SK-N-SH (cell line): ENCODE results near the gene CPSF3. TPM values are rescaled to one million over a fixed set of nuclear protein-coding genes. Genes with fewer than 3 reads are reported as not detected.
A peak's percentile ranks its signal among the peaks of the same experiment; 100 is the strongest.

Experiments used
- CTCF ChIA-PET: fragments of 300-600, 350-600 bp; formaldehyde crosslinking; extraction: SDS; loops from one replicate; lab custom pipeline; 2021; lab: Yijun Ruan, JAX
- POLR2A ChIA-PET: fragments of 350-600 bp; sonication (Branson Sonifier 250); formaldehyde crosslinking; extraction: SDS; loops from one replicate; lab custom pipeline; 2020; ENCODE audit warnings: antibody characterized with exemption, inconsistent platforms; lab: Yijun Ruan, JAX
- DNase-seq: peaks from one replicate; pipeline ENCODE4 v3.0.0; 2012
- H2AFZ ChIP-seq: fragments of 200-600 bp; sonication (generic); 2 replicates; pipeline ENCODE4 v1.8.1; 2016; ENCODE audit warnings: antibody characterized with exemption, mild to moderate bottlenecking, low read depth
- H3F3A ChIP-seq: fragments of 200-600 bp; sonication (generic); replicated peaks from 2 replicates; pipeline ENCODE3; 2016; ENCODE audit warnings: antibody characterized with exemption, mild to moderate bottlenecking; ENCODE audit not compliant: insufficient read depth
- H3K27ac ChIP-seq, 2 experiments: fragments of 200-500 bp in 1 of 2; fragments of 200-600 bp in 1 of 2; sonication (Bioruptor generic) in 1 of 2; sonication (generic), shearing (Covaris generic) in 1 of 2; 2 replicates each; pipeline versions ENCODE4 v1.5.1 to v1.6.1; 2014 to 2016; ENCODE audit warnings: low read depth in 2 of 2, inconsistent platforms in 1 of 2, low read length in 1 of 2, mild to moderate bottlenecking in 1 of 2, mixed read lengths in 1 of 2
- H3K27me3 ChIP-seq: fragments of 200-600 bp; sonication (generic), shearing (Covaris generic); 2 replicates; pipeline ENCODE4 v1.6.1; 2016; ENCODE audit warnings: mixed run types; ENCODE audit not compliant: insufficient read depth
- H3K36me3 ChIP-seq, 2 experiments: fragments of 200-500 bp in 1 of 2; fragments of 200-600 bp in 1 of 2; sonication (Bioruptor generic) in 1 of 2; sonication (generic) in 1 of 2; replicated peaks in 1 of 2; 2 replicates each; pipeline versions ENCODE3 to v1.5.1; 2014 to 2016; ENCODE audit warnings: low read length in 1 of 2, mild to moderate bottlenecking in 1 of 2; ENCODE audit not compliant: insufficient read depth in 2 of 2, control insufficient read depth in 1 of 2
- H3K4me1 ChIP-seq, 2 experiments: fragments of 200-500 bp in 1 of 2; fragments of 200-600 bp in 1 of 2; sonication (Bioruptor generic) in 1 of 2; sonication (generic), shearing (Covaris generic) in 1 of 2; 2 replicates each; pipeline versions ENCODE4 v1.5.1 to v1.6.1; 2014 to 2016; ENCODE audit warnings: low read depth in 1 of 2, low read length in 1 of 2, mixed run types in 1 of 2; ENCODE audit not compliant: insufficient read depth in 2 of 2, control insufficient read depth in 1 of 2
- H3K4me2 ChIP-seq: fragments of 200-600 bp; sonication (generic), shearing (Covaris generic); 2 replicates; pipeline ENCODE4 v1.6.1; 2017; ENCODE audit warnings: mixed run types
- H3K4me3 ChIP-seq, 2 experiments: fragments of 200-500 bp in 1 of 2; fragments of 200-600 bp in 1 of 2; sonication (Bioruptor generic) in 1 of 2; sonication (generic), shearing (Covaris generic) in 1 of 2; 2 replicates each; pipeline versions ENCODE4 v1.5.1 to v1.8.1; 2014 to 2016; ENCODE audit warnings: low read depth in 2 of 2, inconsistent platforms in 1 of 2, low read length in 1 of 2, mild to moderate bottlenecking in 1 of 2, mixed read lengths in 1 of 2, moderate library complexity in 1 of 2
- H3K79me2 ChIP-seq: fragments of 200-600 bp; sonication (generic); 2 replicates; pipeline ENCODE4 v1.8.1; 2017; ENCODE audit warnings: mild to moderate bottlenecking; ENCODE audit not compliant: insufficient read depth
- H3K9ac ChIP-seq: fragments of 200-600 bp; sonication (generic); 2 replicates; pipeline ENCODE4 v1.6.1; 2017; ENCODE audit warnings: mixed run types
- H3K9me2 ChIP-seq: fragments of 200-600 bp; sonication (generic); 2 replicates; pipeline ENCODE4 v1.6.1; 2017; ENCODE audit warnings: mixed run types
- H3K9me3 ChIP-seq: fragments of 200-600 bp; sonication (generic); 2 replicates; pipeline ENCODE4 v1.6.1; 2017; ENCODE audit warnings: mixed run types, mild to moderate bottlenecking, moderate library complexity
- H4K20me1 ChIP-seq: fragments of 200-600 bp; sonication (generic); 2 replicates; pipeline ENCODE4 v1.6.1; 2017; ENCODE audit warnings: mild to moderate bottlenecking, mixed run types; ENCODE audit not compliant: insufficient read depth
- MEF2A ChIP-seq: IDR thresholded peaks from 2 replicates; pipeline ENCODE4 v1.4.0; 2012; ENCODE audit warnings: low read depth, borderline replicate concordance
- POLR2AphosphoS5 ChIP-seq: IDR thresholded peaks from 2 replicates; pipeline ENCODE4 v1.6.1; 2012; ENCODE audit warnings: low read depth, low read length
- RXRA ChIP-seq: IDR thresholded peaks from 2 replicates; pipeline ENCODE4 v1.4.0; 2012; ENCODE audit warnings: low read depth, mild to moderate bottlenecking, borderline replicate concordance
- SIN3A ChIP-seq: IDR thresholded peaks from 2 replicates; pipeline ENCODE4 v1.6.1; 2012; ENCODE audit warnings: low read depth, mild to moderate bottlenecking, low read length, moderate library complexity, borderline replicate concordance
- TCF12 ChIP-seq: IDR thresholded peaks from 2 replicates; pipeline ENCODE4 v1.4.0; 2012
- WGBS: methylation state at CpG from one replicate; pipeline ENCODE4 v1.1.6; 2017; ENCODE audit warnings: low lambda C conversion rate; 5-methylcytosine and 5-hydroxymethylcytosine counted together
- polyA plus RNA-seq, 3 experiments: library from polyadenylated mRNA; depleted of rRNA; stranded (reverse); fragments of >200 nt; gene quantifications; 2 replicates each; pipeline ENCODE4 v1.2.3, GENCODE V29; 2012
- TF ChIP-seq, protein P1 (sequence below): IDR thresholded peaks from 2 replicates; pipeline ENCODE4 v1.4.0; 2012; ENCODE audit warnings: low read depth, borderline replicate concordance
- TF ChIP-seq, protein P2 (sequence below): IDR thresholded peaks from 2 replicates; pipeline ENCODE4 v1.4.0; 2012; ENCODE audit warnings: low read depth
- TF ChIP-seq, protein P3 (sequence below): fragments of 150-350 bp; IDR thresholded peaks from 2 replicates; pipeline ENCODE4 v1.6.1; 2016; ENCODE audit warnings: mild to moderate bottlenecking, low read depth, low read length

The CPSF3 gene
- polyA plus RNA-seq, 1 of the 3 experiments (the other 2 are of a cell fraction) = 34.2 TPM

DNA sequence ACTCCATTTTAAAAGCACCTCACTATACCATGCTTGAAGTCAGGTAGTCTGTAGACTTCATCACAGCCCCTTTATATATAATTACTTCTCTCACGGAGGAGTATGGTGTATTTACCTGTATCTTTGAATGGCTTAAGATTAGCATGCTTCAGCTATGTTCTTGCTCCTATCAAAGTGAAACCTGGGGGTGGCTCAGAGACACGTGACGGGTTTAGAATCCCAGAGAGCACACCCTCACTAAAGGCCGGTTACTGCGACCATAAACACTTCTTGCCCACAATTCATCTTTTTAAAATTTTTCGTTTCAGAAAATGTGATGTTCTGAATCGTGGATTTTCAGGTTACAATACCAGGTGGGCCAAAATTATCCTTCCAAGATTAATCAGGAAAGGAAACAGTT, 54.5 kb downstream of the CPSF3 start (continued):
- TF ChIP-seq, protein P1, sequence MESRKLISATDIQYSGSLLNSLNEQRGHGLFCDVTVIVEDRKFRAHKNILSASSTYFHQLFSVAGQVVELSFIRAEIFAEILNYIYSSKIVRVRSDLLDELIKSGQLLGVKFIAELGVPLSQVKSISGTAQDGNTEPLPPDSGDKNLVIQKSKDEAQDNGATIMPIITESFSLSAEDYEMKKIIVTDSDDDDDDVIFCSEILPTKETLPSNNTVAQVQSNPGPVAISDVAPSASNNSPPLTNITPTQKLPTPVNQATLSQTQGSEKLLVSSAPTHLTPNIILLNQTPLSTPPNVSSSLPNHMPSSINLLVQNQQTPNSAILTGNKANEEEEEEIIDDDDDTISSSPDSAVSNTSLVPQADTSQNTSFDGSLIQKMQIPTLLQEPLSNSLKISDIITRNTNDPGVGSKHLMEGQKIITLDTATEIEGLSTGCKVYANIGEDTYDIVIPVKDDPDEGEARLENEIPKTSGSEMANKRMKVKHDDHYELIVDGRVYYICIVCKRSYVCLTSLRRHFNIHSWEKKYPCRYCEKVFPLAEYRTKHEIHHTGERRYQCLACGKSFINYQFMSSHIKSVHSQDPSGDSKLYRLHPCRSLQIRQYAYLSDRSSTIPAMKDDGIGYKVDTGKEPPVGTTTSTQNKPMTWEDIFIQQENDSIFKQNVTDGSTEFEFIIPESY = no peak
- TF ChIP-seq SIN3A (no peak), MEF2A (no peak), TCF12 (no peak)

DNA sequence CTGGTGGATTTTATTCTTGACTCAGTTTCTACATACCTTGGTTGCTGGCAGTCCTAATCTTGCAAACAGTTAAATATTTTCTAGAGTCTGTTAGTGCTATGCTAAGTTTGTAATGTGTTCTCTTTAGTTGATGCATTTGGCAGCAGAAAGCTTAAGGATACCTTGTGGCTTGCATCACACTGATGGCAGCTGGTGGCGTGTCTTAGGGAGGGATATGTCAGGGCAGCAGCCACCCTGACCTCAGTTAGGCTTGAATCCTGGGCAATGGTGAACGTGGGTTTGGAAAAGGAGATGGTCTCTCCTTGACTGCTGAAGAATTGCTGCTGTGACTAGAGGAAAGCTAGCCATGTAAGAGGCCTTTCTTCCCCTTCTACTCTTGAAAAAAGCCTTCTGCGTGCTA, 55.1 kb downstream of the CPSF3 start:
- Histone ChIP-seq H3K4me3 (no peak overlapping the region), H3K4me2 (no peak overlapping the region), H2AFZ (no peak overlapping the region), H3F3A (peaks cover 30% of the 10 kb centered on the region), H4K20me1 (no peaks in the 10 kb centered on the region), H3K36me3 (peaks cover 53 to 64% of the 10 kb centered on the region in 2 experiments), H3K79me2 (peaks cover 62% of the 10 kb centered on the region), H3K9me3 (no peaks in the 10 kb centered on the region), H3K27ac (no peak overlapping the region), H3K9ac (no peak overlapping the region), H3K27me3 (no peaks in the 10 kb centered on the region), H3K9me2 (no peaks in the 10 kb centered on the region), H3K4me1 (peaks cover 9 to 40% of the 10 kb centered on the region in 2 experiments; a peak in 1 of 4 replicates)
- 92% methylated on average over 3 of the region's 3 CpGs for WGBS
- POLR2A ChIA-PET = no interaction called here
- no peak for DNase-seq
- CTCF ChIA-PET = interaction anchor here (0.9 kb wide), 1 partner anchor 119 kb away, joined by 3 read pairs; no protein-coding TSS in a partner anchor
- no peak for TF ChIP-seq POLR2AphosphoS5
- TF ChIP-seq, protein P2, sequence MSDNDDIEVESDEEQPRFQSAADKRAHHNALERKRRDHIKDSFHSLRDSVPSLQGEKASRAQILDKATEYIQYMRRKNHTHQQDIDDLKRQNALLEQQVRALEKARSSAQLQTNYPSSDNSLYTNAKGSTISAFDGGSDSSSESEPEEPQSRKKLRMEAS = no peak

DNA sequence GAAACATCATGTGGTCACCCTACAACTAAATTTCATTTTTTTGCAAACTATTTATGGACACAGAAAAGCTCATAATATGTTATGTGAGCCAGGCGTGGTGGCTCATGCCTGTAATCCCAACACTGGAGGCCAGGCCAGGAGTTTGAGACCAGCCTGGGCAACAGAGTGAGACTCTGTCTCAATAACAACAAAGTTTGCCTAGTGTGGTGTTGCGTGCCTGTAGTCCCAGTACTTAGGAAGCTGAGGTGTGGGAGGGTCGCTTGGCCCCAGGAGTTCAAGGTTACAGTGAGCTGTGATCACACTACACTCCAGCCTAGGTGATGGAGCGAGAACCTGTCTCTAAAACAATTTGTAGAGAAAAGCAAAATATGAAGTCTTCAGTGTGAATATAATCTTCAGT, 56.7 kb downstream of the CPSF3 start:
- H3K27ac ChIP-seq = peak overlapping the region in 1 of 2 experiments; percentile 56; a peak in 1 of 4 replicates
- POLR2A ChIA-PET = interaction anchor here (1.6 kb wide), 1 partner anchor 76 kb away, joined by 6 read pairs; the partner anchor contains the start of gene ADAM17

More for the DNA sequence above, 56.7 kb downstream of the CPSF3 start:
- Histone ChIP-seq H3K4me1 (peaks cover 9 to 33% of the 10 kb centered on the region in 2 experiments; a peak in 1 of 4 replicates), H3K9ac (no peak overlapping the region), H2AFZ (no peak overlapping the region), H3K4me3 (no peak overlapping the region), H3K36me3 (peaks cover 69 to 74% of the 10 kb centered on the region in 2 experiments), H4K20me1 (peaks cover 4% of the 10 kb centered on the region; the same call in 1 of the 2 replicates), H3K79me2 (peaks cover 58% of the 10 kb centered on the region), H3K27me3 (no peaks in the 10 kb centered on the region), H3K9me3 (no peaks in the 10 kb centered on the region), H3K4me2 (no peak overlapping the region), H3K9me2 (no peaks in the 10 kb centered on the region), H3F3A (peaks cover 26% of the 10 kb centered on the region)
- CTCF ChIA-PET = interaction anchor here (0.6 to 1.5 kb wide), 3 partner anchors 78 to 337 kb away, joined by 3 read pairs; no protein-coding TSS in a partner anchor
- WGBS = 98% methylated on average over 4 of the region's 4 CpGs
- 0 out of 2 replicates have a peak, but pooled peaks have one; percentile 2 for TF ChIP-seq POLR2AphosphoS5
- TF ChIP-seq, protein P3, sequence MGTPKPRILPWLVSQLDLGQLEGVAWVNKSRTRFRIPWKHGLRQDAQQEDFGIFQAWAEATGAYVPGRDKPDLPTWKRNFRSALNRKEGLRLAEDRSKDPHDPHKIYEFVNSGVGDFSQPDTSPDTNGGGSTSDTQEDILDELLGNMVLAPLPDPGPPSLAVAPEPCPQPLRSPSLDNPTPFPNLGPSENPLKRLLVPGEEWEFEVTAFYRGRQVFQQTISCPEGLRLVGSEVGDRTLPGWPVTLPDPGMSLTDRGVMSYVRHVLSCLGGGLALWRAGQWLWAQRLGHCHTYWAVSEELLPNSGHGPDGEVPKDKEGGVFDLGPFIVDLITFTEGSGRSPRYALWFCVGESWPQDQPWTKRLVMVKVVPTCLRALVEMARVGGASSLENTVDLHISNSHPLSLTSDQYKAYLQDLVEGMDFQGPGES = no peak
- TF ChIP-seq RXRA = no peak
- no peak for DNase-seq
